K562 (cell line): ENCODE results near the gene ANTKMT. TPM values are rescaled to one million over a fixed set of nuclear protein-coding genes. Genes with fewer than 3 reads are reported as not detected.

ENCODE experiments used
- CBFA2T3 ChIP-seq: fragments of 450-650 bp; IDR thresholded peaks from 2 replicates; pipeline ENCODE4 v1.6.1; 2017
- ETV1 ChIP-seq: fragments of 450-650 bp; conservative IDR thresholded peaks from 2 replicates; pipeline ENCODE4 v1.6.1; 2016; ENCODE audit warnings: missing genetic modification characterization, control low read depth, low read depth, missing compliant biosample characterization
- GABPB1 ChIP-seq: sonication (generic); formaldehyde crosslinking; IDR thresholded peaks from 2 replicates; pipeline ENCODE4 v1.8.0; 2022; ENCODE audit warnings: mild to moderate bottlenecking, missing genetic modification reagents
- MYC ChIP-seq, 2 experiments: fragments of 250-450 bp in 1 of 2; sonication (Bioruptor Pico) in 1 of 2; IDR thresholded peaks; 2 replicates each; pipeline versions ENCODE4 v1.5.1 to v1.6.1; 2012 to 2021; ENCODE audit warnings: low read depth in 2 of 2, borderline replicate concordance in 1 of 2, improper control_type of control experiment in 1 of 2, low read length in 1 of 2, mild to moderate bottlenecking in 1 of 2, moderate library complexity in 1 of 2
- NCOR1 ChIP-seq: fragments of 450-650 bp; IDR thresholded peaks from 2 replicates; pipeline ENCODE4 v1.6.1; 2016; ENCODE audit warnings: mild to moderate bottlenecking, moderate library complexity
- NFRKB ChIP-seq: fragments of 450-650 bp; IDR thresholded peaks from 2 replicates; pipeline ENCODE4 v1.6.1; 2016; ENCODE audit warnings: low read depth
- PHF8 ChIP-seq: fragments of 200-600 bp; sonication (generic); IDR thresholded peaks from 2 replicates; pipeline ENCODE4 v1.6.1; 2012; ENCODE audit warnings: mixed run types, mild to moderate bottlenecking, inconsistent platforms, low read length, moderate library complexity, borderline replicate concordance
- POLR2A ChIP-seq: fragments of 450-650 bp; conservative IDR thresholded peaks from 2 replicates; pipeline ENCODE4 v1.6.1; 2016
- REST ChIP-seq, 2 experiments: fragments of 450-650 bp; formaldehyde crosslinking in 1 of 2; IDR thresholded peaks; 2 replicates each; pipeline versions ENCODE4 v1.4.0 to v1.6.1; 2014 to 2020; ENCODE audit warnings: mild to moderate bottlenecking in 2 of 2, borderline replicate concordance in 1 of 2, low read depth in 1 of 2
- ZBTB9 ChIP-seq: fragments of 450-650 bp; formaldehyde crosslinking; IDR thresholded peaks from 2 replicates; pipeline ENCODE4 v1.4.0; 2020; ENCODE audit warnings: mild to moderate bottlenecking, moderate library complexity
- ZNF324 ChIP-seq: fragments of 250-450 bp; sonication (Bioruptor Pico); IDR thresholded peaks from 2 replicates; pipeline ENCODE4 v1.4.0; 2020; ENCODE audit warnings: mild to moderate bottlenecking
- polyA plus RNA-seq, 8 experiments: library from polyadenylated mRNA; depleted of rRNA in 4 of 8; stranded (reverse) in 5 of 8; unstranded in 3 of 8; fragments of >200 nt; fragmentation: Nextera tagmentation in 2 of 8; fragmentation: Illumina TruSeq in 1 of 8; extraction: Ambion mirVana in 2 of 8; extraction: Trizol in 1 of 8; gene quantifications; 2 replicates each; pipeline versions ENCODE4 v1.2.1 to v1.2.3, GENCODE V29; 2011 to 2014; ENCODE audit warnings: inconsistent platforms in 1 of 8, missing spikeins in 1 of 8
- total RNA-seq, 7 experiments: library from RNA; depleted of rRNA in 6 of 7; stranded (reverse); fragments of >200 nt in 6 of 7; fragmentation: Illumina TruSeq in 2 of 7; extraction: Trizol in 2 of 7; gene quantifications; 2 replicates each; pipeline versions ENCODE4 v1.2.1 to v1.2.3, GENCODE V29; 2011 to 2021; ENCODE audit warnings: low replicate concordance in 1 of 7
- TF ChIP-seq, protein P1 (sequence below): fragments of 450-650 bp; IDR thresholded peaks from 2 replicates; pipeline ENCODE4 v1.6.1; 2017; ENCODE audit warnings: antibody characterized with exemption, mild to moderate bottlenecking

Gene ANTKMT
- total and polyA plus RNA-seq, 9 of the 15 experiments (the other 6 are each of a cell fraction or from before 2014, with no cell fraction given), result 0.58 to 217 (median 19.1) TPM

DNA sequence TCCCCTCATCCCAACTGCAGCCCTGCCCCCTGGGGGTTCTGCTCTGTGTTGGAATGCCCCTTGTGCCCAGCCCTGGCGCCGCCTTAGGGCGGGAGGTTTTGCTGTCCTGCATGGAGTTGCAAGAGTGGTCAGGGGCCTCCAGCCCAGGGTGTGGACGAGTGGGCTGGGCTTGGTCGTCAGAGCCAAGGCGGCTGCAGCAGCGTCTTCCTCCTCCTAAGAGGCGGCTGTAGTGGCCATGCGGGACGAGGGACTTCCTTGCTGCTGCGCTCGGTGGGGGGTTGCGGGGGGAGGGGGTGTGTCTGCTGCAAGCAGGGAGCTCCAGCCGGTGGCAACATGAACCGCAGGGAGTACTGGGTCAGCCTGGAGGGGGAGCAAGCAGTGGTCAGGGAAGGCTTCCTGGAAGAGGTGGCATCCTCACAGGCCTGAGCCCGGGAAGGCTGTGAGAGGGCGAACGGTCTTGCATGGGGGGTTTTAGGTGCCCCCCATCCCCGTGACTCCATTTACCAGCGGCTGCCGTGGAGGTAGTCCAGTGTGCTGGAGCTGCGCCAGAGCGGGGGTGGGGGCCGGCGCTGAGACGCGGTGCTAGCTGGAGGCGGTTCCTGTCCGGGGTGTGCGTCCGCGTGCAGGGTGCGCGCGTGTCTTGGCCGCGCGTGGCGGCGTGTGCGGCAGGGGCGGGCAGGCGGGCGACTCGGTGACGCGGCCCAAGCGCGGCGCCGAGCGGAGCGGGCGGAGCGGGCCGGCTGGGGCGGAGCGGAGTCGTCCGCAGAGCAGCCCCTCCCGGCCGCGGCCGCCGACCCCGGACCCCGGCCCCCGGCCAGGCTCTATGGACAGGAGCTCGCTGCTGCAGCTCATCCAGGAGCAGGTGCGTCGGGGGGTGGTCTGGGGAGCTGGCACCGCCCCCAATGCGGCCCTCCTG, 45.7 kb upstream of the ANTKMT start, which contains the start of gene RHBDL1 (continued):
- TF ChIP-seq ZBTB9 (CRISPR knock-in tag), result peak; percentile 50; the same call in 1 of the 2 replicates
- TF ChIP-seq POLR2A, result peak; percentile 77
- TF ChIP-seq NFRKB, result no peak
- peak; percentile 45 for TF ChIP-seq REST (IDR thresholded peaks at IDR 0.05; ENCODE audit: borderline replicate concordance)
- TF ChIP-seq REST (CRISPR knock-in tag; IDR thresholded peaks at IDR 0.05; ENCODE audit: low read depth), result 0 out of 2 replicates have a peak, but pooled peaks have one; percentile 55
- TF ChIP-seq ZNF324, result no peak
- TF ChIP-seq ETV1 (tag), result peak; percentile 21; the same call in 1 of the 2 replicates
- peak; percentile 45; the same call in 1 of the 2 replicates for TF ChIP-seq GABPB1 (CRISPR knock-in tag)
- TF ChIP-seq, protein P1, sequence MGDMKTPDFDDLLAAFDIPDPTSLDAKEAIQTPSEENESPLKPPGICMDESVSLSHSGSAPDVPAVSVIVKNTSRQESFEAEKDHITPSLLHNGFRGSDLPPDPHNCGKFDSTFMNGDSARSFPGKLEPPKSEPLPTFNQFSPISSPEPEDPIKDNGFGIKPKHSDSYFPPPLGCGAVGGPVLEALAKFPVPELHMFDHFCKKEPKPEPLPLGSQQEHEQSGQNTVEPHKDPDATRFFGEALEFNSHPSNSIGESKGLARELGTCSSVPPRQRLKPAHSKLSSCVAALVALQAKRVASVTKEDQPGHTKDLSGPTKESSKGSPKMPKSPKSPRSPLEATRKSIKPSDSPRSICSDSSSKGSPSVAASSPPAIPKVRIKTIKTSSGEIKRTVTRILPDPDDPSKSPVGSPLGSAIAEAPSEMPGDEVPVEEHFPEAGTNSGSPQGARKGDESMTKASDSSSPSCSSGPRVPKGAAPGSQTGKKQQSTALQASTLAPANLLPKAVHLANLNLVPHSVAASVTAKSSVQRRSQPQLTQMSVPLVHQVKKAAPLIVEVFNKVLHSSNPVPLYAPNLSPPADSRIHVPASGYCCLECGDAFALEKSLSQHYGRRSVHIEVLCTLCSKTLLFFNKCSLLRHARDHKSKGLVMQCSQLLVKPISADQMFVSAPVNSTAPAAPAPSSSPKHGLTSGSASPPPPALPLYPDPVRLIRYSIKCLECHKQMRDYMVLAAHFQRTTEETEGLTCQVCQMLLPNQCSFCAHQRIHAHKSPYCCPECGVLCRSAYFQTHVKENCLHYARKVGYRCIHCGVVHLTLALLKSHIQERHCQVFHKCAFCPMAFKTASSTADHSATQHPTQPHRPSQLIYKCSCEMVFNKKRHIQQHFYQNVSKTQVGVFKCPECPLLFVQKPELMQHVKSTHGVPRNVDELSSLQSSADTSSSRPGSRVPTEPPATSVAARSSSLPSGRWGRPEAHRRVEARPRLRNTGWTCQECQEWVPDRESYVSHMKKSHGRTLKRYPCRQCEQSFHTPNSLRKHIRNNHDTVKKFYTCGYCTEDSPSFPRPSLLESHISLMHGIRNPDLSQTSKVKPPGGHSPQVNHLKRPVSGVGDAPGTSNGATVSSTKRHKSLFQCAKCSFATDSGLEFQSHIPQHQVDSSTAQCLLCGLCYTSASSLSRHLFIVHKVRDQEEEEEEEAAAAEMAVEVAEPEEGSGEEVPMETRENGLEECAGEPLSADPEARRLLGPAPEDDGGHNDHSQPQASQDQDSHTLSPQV, result peak; percentile 15; the same call in 1 of the 2 replicates
- TF ChIP-seq CBFA2T3, result no peak
- TF ChIP-seq NCOR1, result peak; percentile 53
- TF ChIP-seq MYC (IDR thresholded peaks at IDR 0.05; ENCODE audit: low read depth, low read length), result 0 out of 2 replicates have a peak, but pooled peaks have one; percentile 6
- TF ChIP-seq MYC (CRISPR knock-in tag; IDR thresholded peaks at IDR 0.05; ENCODE audit: borderline replicate concordance, low read depth), result peak; percentile 79; the same call in 1 of the 2 replicates
- TF ChIP-seq PHF8, result peak; percentile 42; the same call in 1 of the 2 replicates
